PC-3 (cell line): ENCODE measurements around the gene TRIAP1. TPM values are rescaled to one million over a fixed set of nuclear protein-coding genes. Genes with fewer than 3 reads are reported as not detected.

Source experiments
- ATAC-seq: fragments of 200-7000 bp; cut with Tn5 transposase; 2 replicates; pipeline ENCODE4 v1.9.1; 2020; ENCODE audit warnings: mild to moderate bottlenecking, moderate library complexity
- BruUV-seq: library from RNA; stranded (reverse); fragments of 400-500 nt; replicated peaks from 2 replicates; lab custom pipeline; 2021; lab: Mats Ljungman, UMichigan
- CTCF ChIA-PET: fragments of 300-600 bp; sonication (Branson Sonifier 250); formaldehyde crosslinking; loops from one replicate; lab custom pipeline; 2022; ENCODE audit warnings: antibody characterized with exemption; lab: Charles Lee
- POLR2A ChIA-PET: fragments of 300-600 bp; sonication (Branson Sonifier 250); formaldehyde crosslinking; loops from one replicate; lab custom pipeline; 2022; ENCODE audit warnings: antibody characterized with exemption; ENCODE audit not compliant: unreplicated experiment; lab: Charles Lee
- DNase-seq: peaks from one replicate; pipeline ENCODE4 v3.0.0-alpha.2; 2015
- H2AFZ ChIP-seq: fragments of 300-600 bp; sonication (generic); 2 replicates; pipeline ENCODE4 v1.6.0; 2016; ENCODE audit warnings: antibody characterized with exemption, low read length
- H3F3A ChIP-seq: fragments of 300-600 bp; sonication (generic); one replicate; pipeline ENCODE4 v1.6.0; 2017; ENCODE audit warnings: antibody characterized with exemption, low read length, control low read depth, mild to moderate bottlenecking; ENCODE audit not compliant: unreplicated experiment
- H3K27ac ChIP-seq: fragments of 300-600 bp; sonication (generic); 2 replicates; pipeline ENCODE4 v1.5.1; 2016; ENCODE audit warnings: mild to moderate bottlenecking, low read length
- H3K27me3 ChIP-seq: fragments of 300-600 bp; sonication (generic); 2 replicates; pipeline ENCODE4 v1.6.1; 2016; ENCODE audit warnings: low read length, mixed read lengths
- H3K36me3 ChIP-seq: fragments of 300-600 bp; sonication (generic); 2 replicates; pipeline ENCODE4 v1.6.1; 2016; ENCODE audit warnings: low read depth, mixed run types, low read length, mixed read lengths
- H3K4me1 ChIP-seq: fragments of 300-600 bp; sonication (generic); 2 replicates; pipeline ENCODE4 v1.5.1; 2016; ENCODE audit warnings: low read length; ENCODE audit not compliant: insufficient read depth
- H3K4me2 ChIP-seq: fragments of 300-600 bp; sonication (generic); 2 replicates; pipeline ENCODE4 v1.6.0; 2016; ENCODE audit warnings: low read length
- H3K4me3 ChIP-seq: fragments of 300-600 bp; sonication (generic); 2 replicates; pipeline ENCODE4 v1.5.1; 2016; ENCODE audit warnings: mild to moderate bottlenecking, low read length, mixed read lengths
- H3K79me2 ChIP-seq: fragments of 300-600 bp; sonication (generic); 2 replicates; pipeline ENCODE4 v1.6.1; 2017; ENCODE audit warnings: low read length, mixed read lengths
- H3K9ac ChIP-seq: fragments of 300-600 bp; sonication (generic); 2 replicates; pipeline ENCODE4 v1.6.0; 2016; ENCODE audit warnings: mild to moderate bottlenecking, low read length
- H3K9me2 ChIP-seq: fragments of 300-600 bp; sonication (generic); replicated peaks from 2 replicates; pipeline ENCODE4 v1.6.1; 2016; ENCODE audit warnings: mixed run types, low read length, mixed read lengths
- H3K9me3 ChIP-seq: fragments of 300-600 bp; sonication (generic); 2 replicates; pipeline ENCODE4 v1.6.1; 2016; ENCODE audit warnings: low read length, mixed read lengths
- H4K20me1 ChIP-seq: fragments of 300-600 bp; sonication (generic); 2 replicates; pipeline ENCODE4 v1.6.1; 2016; ENCODE audit warnings: low read length, mixed read lengths
- CTCF ChIP-seq: fragments of 300-600 bp; sonication (generic); conservative IDR thresholded peaks from 2 replicates; pipeline ENCODE4 v1.5.1; 2017; ENCODE audit warnings: antibody characterized with exemption, low read depth, mild to moderate bottlenecking, low read length
- EZH2 ChIP-seq: fragments of 300-600 bp; sonication (generic); IDR thresholded peaks from one replicate; pipeline ENCODE4 v1.6.1; 2017; ENCODE audit warnings: antibody characterized with exemption, mild to moderate bottlenecking, low read length; ENCODE audit not compliant: unreplicated experiment
- EZH2phosphoT487 ChIP-seq: fragments of 300-600 bp; sonication (generic); IDR thresholded peaks from 2 replicates; pipeline ENCODE4 v1.6.1; 2018; ENCODE audit warnings: mild to moderate bottlenecking, antibody characterized with exemption, low read length, borderline replicate concordance
- intact Hi-C: fragments of 100-400 bp; cut with micrococcal nuclease; formaldehyde crosslinking; loops from 2 replicates; pipeline ENCODE4 v1.9.0; 2023
- total RNA-seq: library from RNA; depleted of rRNA; stranded (reverse); fragments of >200 nt; gene quantifications from 2 replicates; pipeline ENCODE4 v1.2.3, GENCODE V29; 2014

TRIAP1 gene
- total RNA-seq, 1 experiment from 2014 or later, result 34.5 TPM

- Histone ChIP-seq H3F3A (no peaks in the 10 kb centered on the region), H3K36me3 (peaks cover 44% of the 10 kb centered on the region), H3K4me3 (no peak overlapping the region), H3K79me2 (peaks cover 84% of the 10 kb centered on the region), H3K4me1 (peaks cover 13% of the 10 kb centered on the region; the same call in 1 of the 2 replicates), H3K9me3 (no peaks in the 10 kb centered on the region), H3K4me2 (peak overlapping the region; percentile 20), H4K20me1 (peaks cover 54% of the 10 kb centered on the region), H3K27me3 (no peaks in the 10 kb centered on the region), H2AFZ (no peak overlapping the region), H3K27ac (no peak overlapping the region), H3K9me2 (no peaks in the 10 kb centered on the region), H3K9ac (no peak overlapping the region)
- ChIA-PET CTCF (interaction anchor here (0.5 to 0.9 kb wide), 6 partner anchors 11 to 150 kb away, joined by 3 to 7 read pairs (median 4); partner anchors contain the start of gene COX6A1), POLR2A (no interaction called here)
- no peak for TF ChIP-seq EZH2phosphoT487
- no peak for TF ChIP-seq EZH2
- peak; percentile 82 for TF ChIP-seq CTCF
- ATAC-seq, result peak; percentile 40
- no TSS peak for BruUV-seq
- DNase-seq, result peak; percentile 71
- intact Hi-C loops, result loop anchor here (1.0 kb wide), 1 partner anchor 110 kb away; no protein-coding TSS in a partner anchor
These were observed 20.6 kb upstream of the TRIAP1 start for GRCh38 chr12:120466560-120467315.

GRCh38 chr12:120465756-120466155 is 19.6 kb upstream of the TRIAP1 start:
- no peak overlapping the region for H3K4me3 ChIP-seq
- no peaks in the 10 kb centered on the region for H3K9me2 ChIP-seq
- no peak overlapping the region for H2AFZ ChIP-seq
- H4K20me1 ChIP-seq, result peaks cover 54% of the 10 kb centered on the region
- DNase-seq (no peak), ATAC-seq (no peak)
- peaks cover 8% of the 10 kb centered on the region; the same call in 1 of the 2 replicates for H3K4me1 ChIP-seq
- BruUV-seq, result no TSS peak
- no peaks in the 10 kb centered on the region for H3F3A ChIP-seq
- TF ChIP-seq EZH2phosphoT487 (no peak), CTCF (no peak), EZH2 (no peak)
- POLR2A ChIA-PET, result interaction anchor here (0.5 kb wide), 1 partner anchor 9 kb away, joined by 4 read pairs; no protein-coding TSS in a partner anchor
- H3K79me2 ChIP-seq, result peaks cover 78% of the 10 kb centered on the region
- H3K27me3 ChIP-seq, result no peaks in the 10 kb centered on the region
- CTCF ChIA-PET, result interaction anchor here (0.5 kb wide), 1 partner anchor 11 kb away, joined by 3 read pairs; no protein-coding TSS in a partner anchor
- intact Hi-C loops, result loop anchor here (1.0 kb wide), 1 partner anchor 109 kb away; no protein-coding TSS in a partner anchor
- H3K36me3 ChIP-seq, result peaks cover 51% of the 10 kb centered on the region
- H3K9me3 ChIP-seq, result no peaks in the 10 kb centered on the region
- H3K9ac ChIP-seq, result no peak overlapping the region
- H3K4me2 ChIP-seq, result no peak overlapping the region
- no peak overlapping the region for H3K27ac ChIP-seq
